ENCODE measurements around the gene CDCP1.

CDCP1 gene, protein sequence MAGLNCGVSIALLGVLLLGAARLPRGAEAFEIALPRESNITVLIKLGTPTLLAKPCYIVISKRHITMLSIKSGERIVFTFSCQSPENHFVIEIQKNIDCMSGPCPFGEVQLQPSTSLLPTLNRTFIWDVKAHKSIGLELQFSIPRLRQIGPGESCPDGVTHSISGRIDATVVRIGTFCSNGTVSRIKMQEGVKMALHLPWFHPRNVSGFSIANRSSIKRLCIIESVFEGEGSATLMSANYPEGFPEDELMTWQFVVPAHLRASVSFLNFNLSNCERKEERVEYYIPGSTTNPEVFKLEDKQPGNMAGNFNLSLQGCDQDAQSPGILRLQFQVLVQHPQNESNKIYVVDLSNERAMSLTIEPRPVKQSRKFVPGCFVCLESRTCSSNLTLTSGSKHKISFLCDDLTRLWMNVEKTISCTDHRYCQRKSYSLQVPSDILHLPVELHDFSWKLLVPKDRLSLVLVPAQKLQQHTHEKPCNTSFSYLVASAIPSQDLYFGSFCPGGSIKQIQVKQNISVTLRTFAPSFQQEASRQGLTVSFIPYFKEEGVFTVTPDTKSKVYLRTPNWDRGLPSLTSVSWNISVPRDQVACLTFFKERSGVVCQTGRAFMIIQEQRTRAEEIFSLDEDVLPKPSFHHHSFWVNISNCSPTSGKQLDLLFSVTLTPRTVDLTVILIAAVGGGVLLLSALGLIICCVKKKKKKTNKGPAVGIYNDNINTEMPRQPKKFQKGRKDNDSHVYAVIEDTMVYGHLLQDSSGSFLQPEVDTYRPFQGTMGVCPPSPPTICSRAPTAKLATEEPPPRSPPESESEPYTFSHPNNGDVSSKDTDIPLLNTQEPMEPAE

DNA sequence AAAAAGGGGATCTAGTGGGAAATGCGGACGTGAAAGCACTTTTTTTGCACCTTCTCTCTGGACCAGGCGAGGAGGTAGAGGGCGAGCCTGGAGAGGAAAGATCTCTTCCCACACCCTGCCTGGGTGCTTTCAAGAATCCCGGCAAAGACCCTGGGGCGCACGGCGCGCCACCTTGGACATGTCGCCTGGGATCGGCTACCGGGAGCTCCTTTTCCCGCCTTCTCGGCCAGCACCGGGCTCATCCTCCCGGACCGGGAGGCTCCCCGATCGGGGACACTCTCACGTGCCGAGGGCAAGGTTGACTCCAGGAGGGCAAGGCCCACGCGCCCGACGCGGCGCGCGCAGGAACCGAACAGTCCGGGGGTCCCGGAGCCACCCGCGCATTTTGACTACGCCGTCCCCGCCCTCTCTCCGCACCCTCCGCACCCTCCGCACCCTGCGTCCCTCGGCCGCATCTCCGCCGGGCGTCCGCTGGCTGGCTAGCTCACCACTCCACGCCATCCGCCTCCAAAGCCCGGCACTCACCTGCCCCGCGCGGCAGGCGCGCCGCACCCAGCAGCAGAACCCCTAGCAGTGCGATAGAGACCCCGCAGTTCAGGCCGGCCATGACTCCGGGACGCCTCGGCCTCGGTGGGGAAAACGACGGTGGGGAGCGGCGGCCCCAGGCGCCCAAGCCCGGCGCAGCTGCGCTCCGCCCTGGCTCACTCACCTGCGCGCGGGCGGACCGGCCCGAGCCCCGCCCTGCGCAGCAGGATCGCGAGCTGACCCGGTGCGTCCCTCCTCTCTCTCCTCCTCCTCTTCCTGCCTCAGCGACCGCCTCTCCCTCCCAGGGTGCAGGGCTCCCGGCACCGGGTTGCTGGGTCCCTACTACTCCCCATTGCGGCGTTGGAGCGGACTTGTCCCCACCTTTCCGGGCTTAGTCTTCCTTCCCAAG lies at the start of gene CDCP1:
Gene CDCP1 (minus strand): TSS at position 698 of the 934 bp plus-strand sequence. CDS start 91 bp downstream, at position 607.
- no peak for DNase-seq (ENCODE audit: low read depth)

GRCh38 chr3:45194791-45195190 lies 48.6 kb upstream of the CDCP1 start:
- DNase-seq (ENCODE audit: low read depth), result no peak

GRCh38 chr3:45191924-45192417 lies 45.8 kb upstream of the CDCP1 start:
- DNase-seq (ENCODE audit: low read depth), result no peak

GRCh38 chr3:45191424-45191823 lies 45.2 kb upstream of the CDCP1 start:
- no peak for DNase-seq (ENCODE audit: low read depth)

GRCh38 chr3:45188719-45189659 lies 42.8 kb upstream of the CDCP1 start:
- DNase-seq (ENCODE audit: low read depth), result no peak

DNA sequence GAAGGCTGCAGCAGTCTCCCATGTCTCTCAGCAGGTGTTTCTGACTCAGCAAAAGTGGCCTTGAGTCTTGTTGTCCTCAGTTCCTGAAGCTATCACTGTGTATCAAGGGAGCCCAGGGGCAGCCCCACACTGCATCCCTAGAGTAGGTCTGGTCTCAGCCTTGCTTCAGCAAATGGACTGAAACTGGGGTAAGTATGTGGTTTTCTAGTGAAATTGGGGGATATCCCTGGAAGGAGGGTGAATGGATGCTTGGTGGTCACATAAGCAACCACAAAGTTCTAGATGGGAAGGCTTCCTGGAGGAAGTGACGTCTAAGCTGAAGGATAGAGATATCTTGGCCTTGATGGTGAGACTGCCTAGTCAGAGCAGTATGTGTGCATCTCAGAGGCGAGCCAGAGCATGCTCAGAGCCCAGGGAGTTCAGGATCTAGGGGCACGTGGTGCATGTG lies 41.5 kb upstream of the CDCP1 start:
- no peak for DNase-seq (ENCODE audit: low read depth)

- DNase-seq (ENCODE audit: low read depth), result no peak
Observed at GRCh38 chr3:45186871-45187270, 40.7 kb upstream of the CDCP1 start.

- DNase-seq (ENCODE audit: low read depth), result no peak
Observed at GRCh38 chr3:45185461-45185860, 39.3 kb upstream of the CDCP1 start.

GRCh38 chr3:45185052-45185451 lies 38.9 kb upstream of the CDCP1 start:
- no peak for DNase-seq (ENCODE audit: low read depth)

- no peak for DNase-seq (ENCODE audit: low read depth)
Observed at GRCh38 chr3:45183872-45184262, 37.7 kb upstream of the CDCP1 start.

DNA sequence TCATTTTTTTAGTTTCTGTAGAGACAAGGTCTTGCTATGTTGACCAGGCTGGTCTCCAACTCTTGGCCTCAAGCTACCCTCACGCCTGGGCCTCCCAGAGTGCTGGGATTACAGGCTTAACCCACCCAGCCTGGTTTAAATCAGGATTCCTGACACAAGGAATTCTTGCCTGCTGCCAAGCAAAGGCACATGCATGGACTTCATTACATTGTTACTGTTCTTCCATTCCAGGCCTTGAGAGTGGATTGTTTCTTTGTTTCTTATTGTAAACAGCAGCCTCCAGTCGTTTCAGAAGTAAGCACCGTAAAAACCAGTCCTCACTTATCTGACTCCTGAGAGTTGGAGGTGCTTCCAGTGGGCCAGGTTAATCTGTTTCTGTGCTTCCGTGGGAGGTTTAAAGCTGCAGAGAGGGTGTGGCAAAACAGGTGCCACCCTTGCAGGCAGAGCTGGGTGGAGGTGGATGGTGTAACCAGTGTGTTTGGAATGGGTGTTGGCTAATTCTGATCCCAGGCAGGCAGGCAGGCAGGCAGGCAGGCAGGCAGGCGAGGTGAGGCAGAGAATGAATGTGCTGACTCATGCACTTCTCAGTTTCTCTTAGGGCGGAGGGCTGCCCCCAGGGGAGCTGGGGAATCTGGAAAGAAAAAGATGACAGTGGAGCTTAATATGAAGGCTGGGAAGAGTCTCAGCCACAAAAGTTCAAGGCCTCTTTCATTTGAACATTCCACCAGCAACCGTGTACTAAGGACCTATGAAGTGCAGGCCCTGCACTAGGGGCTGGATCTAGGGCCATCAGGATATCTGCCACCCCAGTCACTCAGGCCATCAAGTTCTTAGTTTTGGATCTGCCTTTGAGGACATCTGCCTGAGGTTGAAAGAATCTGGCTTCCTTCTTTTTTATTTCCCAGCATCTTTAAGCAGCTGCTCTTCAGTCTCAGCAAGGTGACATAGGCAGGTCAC lies 37.0 kb upstream of the CDCP1 start:
- DNase-seq (ENCODE audit: low read depth), result no peak

- DNase-seq (ENCODE audit: low read depth), result no peak
Observed at GRCh38 chr3:45181496-45181895, 35.3 kb upstream of the CDCP1 start.

DNA sequence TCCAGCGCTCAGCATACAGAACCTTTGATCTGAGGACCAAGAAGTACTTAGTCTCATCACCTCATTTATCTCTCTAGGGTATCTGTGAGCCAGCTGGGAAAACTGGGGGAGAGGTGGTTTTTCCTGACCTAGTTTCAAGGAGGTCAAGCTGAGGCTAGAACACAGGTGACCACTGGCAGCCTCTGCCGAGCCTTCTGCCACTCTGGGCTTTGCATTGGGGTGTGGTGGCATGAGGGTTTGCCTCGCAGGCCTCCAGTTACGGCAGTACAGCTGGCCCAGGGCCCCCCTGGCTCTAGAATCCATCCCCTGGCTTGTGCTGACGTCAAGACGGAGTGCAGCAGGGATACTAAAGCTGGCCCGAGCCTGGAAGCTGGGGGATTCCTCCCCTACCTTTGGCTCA lies 34.7 kb upstream of the CDCP1 start:
- DNase-seq (ENCODE audit: low read depth), result no peak

- no peak for DNase-seq (ENCODE audit: low read depth)
Observed at GRCh38 chr3:45180051-45180450, 33.9 kb upstream of the CDCP1 start.

GRCh38 chr3:45179163-45179562 lies 33.0 kb upstream of the CDCP1 start:
- no peak for DNase-seq (ENCODE audit: low read depth)

DNA sequence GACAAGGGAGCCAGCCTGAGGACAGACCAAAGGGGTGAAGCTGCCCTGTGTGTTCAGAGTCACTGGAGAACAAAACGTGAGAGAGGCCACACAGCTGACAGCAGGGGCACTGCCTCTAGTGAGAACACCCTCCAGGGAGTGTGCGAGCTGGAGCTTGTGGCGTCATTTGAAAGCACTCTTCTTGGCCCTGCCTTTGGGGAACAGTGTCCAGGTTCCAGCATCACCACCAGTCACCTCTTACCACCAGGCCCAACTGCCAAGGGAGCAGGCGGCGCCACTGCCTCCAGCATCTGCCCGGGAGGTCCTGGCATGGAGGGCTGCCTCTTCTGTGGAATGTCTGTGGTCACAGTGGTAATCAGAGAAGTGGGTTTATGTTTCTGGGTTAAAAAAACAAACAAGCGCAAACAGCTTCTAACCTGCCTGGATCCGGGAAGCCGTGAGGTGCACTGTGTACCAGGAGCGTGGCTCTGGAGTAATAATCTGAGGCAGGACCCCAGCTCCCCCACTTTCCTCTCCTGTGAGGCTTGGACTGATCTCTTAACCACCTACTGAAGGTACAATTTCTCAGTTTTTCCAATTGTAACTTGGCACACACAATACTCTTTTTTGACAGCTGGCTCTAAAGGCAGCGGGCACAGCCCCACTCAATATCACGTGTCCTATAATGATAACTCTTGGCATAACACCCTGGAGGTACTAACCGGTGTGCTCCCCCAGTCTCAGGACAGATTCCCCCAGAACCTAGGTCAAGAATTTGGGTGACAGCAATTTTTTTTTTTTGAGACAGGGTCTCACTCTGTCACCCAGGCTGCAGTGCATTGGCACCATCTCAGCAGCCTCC lies 32.2 kb upstream of the CDCP1 start:
- no peak for DNase-seq (ENCODE audit: low read depth)

DNA sequence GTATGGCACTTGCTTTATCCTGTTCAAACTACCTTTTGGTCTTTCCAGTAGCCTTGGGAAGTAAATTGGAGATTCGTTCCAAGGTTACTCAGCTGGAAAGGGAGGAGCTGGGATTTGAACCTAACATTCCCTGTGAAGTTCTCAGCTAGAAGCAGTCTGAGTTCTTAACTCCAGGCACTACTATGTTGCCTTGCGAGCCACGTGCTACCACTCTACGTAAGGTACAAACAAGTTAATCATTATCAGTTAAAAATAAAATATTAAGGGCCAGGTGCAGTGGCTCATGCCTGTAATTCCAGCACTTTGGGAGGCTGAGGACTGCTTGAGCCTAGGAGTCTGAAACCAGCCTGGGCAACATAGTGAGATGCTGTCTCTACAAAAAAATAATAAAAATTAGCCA lies 30.7 kb upstream of the CDCP1 start:
- no peak for DNase-seq (ENCODE audit: low read depth)

- no peak for DNase-seq (ENCODE audit: low read depth)
Observed at GRCh38 chr3:45174234-45174633, 28.1 kb upstream of the CDCP1 start.

DNA sequence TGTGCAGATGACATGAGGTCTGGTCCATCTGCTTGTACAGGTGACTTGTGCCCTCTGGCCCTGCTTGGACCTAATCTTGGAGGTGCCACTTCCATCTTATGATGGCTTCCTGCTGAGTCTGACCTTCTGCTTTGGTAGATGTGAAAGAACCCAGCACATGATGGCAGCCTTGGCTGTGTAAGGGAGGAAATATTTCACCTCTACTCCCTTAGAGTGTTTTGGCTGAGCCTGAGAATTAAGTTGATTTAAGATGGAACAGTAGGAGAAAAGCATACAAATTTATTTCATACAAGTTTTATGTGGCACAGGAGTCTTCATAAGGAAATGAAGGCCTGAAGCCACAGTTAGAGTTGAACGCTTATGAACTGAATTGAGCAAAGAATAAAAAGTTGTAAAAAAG lies 27.6 kb upstream of the CDCP1 start:
- no peak for DNase-seq (ENCODE audit: low read depth)

Measured in activated T-cell treated with anti-CD3 and anti-CD28 coated beads for 24 hours (primary cell).